GM19395 (cell line): ENCODE measurements around the gene ACVR1.
"Not testable (repeated sequence)": the region's sequence is repeated elsewhere in the genome, so short reads cannot be mapped to it uniquely, and the experiment has no call there.

Experiments used
- ATAC-seq: cut with Tn5 transposase; IDR thresholded peaks from one replicate; pipeline ENCODE4 v1.9.1; 2021; ENCODE audit warnings: mild to moderate bottlenecking, moderate library complexity; ENCODE audit not compliant: unreplicated experiment

The ACVR1 gene

DNA sequence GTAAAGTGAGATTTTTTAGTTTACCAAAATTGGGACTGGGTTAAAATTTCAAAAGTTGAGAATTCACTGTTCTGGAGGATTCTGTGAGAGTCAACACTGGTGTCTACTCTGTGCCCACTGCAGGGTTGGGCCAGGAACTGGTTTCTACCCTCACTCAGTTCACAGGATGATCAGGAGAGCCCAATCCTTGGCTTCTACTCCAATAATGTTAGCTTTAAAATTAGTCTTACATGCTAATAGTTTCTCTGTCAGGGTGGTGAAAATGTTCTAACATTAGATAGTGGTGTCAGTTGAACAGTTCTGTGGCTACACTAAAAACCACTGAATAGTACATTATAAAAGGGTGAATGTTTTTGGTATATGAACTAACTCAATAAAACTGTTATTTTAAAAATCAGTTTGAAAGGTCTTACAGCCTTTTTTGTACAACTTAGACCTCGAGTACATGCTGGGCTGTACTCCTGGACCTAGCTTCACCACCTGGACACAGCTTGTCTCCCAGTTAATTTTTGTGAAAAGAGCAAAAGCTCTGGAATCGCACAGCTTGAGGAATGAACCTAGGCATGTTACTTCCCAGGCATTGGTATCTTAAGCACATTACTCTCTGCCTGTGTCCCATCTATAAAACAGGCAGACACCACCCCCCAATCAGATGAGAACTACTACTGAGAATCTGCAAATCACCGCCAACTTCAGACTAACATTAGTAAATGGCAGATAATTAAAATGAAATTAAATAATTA, 44.4 kb downstream of the ACVR1 start:
- ATAC-seq, result no peak

GRCh38 chr2:157830696-157831570, 45.2 kb downstream of the ACVR1 start:
- ATAC-seq, result no peak

DNA sequence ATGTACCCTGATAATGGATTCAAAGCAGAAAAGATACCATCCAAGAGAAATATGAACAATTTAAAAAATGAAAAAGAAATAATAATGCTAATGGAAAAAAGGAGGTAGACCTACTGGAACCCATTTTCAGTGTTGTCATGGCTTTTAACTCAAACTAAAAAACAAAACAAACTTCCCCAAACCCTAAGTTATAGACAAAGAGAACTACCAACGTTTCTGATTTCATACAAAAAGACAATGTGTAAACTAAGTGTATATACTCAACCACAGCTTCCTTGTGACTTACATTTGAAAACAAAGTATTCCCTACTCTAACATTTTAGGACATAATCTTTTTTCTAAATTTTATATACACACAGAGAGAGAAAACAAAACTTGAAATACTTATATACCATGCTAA, 45.9 kb downstream of the ACVR1 start:
- ATAC-seq, result no peak

- no peak for ATAC-seq
These were observed 48.8 kb downstream of the ACVR1 start for GRCh38 chr2:157827377-157827776.

DNA sequence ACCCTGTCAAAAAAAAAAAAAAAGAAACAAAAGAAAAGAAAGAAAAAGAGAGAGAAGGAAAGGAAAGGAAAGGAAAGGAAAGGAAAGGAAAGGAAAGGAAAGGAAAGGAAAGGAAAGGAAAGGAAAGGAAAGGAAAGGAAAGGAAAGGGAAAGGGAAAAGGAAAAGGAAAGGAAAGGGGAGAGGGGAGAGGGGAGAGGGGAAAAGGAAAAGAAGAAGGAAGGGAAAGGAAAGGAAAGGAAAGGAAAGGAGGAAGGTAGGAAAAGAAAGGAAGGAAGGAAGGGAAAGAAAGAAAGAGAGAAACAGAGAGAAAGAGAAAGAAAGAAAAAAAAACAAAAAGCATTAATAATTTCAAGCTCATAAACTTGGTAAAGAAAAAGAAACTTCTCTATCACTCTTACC, 49.5 kb downstream of the ACVR1 start:
- not testable (repeated sequence) for ATAC-seq

- ATAC-seq, result no peak
These were observed 50.2 kb downstream of the ACVR1 start for GRCh38 chr2:157825885-157826284.

- no peak for ATAC-seq
These were observed 53.1 kb downstream of the ACVR1 start for GRCh38 chr2:157822993-157823392.

DNA sequence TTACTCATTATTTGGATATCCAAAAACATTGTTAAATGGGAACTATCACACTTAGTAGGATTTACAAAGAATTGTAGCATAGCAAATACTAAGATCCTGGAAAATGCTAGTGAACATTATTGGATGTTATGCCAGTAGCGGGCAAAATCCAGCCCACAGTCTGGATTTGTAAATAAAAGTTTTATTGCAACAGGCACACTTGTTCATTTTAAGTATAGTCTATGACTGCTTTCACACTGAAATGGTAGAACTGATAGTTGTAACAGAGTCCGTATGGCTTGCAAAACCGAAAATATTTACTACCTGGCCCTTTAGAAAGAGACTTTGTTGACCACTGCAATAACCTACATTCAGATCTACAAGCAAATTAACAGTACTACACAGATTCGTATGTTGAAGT, 53.6 kb downstream of the ACVR1 start:
- ATAC-seq, result no peak

GRCh38 chr2:157821519-157822131, 54.5 kb downstream of the ACVR1 start:
- no peak for ATAC-seq

DNA sequence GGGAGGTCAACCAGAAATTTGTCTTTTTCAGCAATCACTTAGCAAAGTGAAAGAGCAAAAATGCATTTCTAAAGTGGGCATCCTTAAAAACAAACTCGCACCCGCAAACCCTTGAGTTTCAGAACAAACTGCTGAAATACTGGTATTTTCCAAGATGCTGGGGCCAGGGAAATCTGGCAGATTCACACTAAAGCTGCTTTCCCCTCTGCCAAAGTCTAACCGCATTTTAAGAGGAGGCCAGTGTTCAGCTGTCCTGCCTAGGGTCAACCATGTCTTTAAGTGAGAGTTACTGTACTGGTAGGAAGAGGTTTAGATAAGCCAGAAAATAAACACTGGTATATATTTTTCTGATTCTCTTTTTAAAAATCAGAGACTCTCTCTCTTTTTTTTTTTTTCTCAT, 55.9 kb downstream of the ACVR1 start:
- no peak for ATAC-seq

- no peak for ATAC-seq
These were observed 56.4 kb downstream of the ACVR1 start for GRCh38 chr2:157819761-157820160.

GRCh38 chr2:157818227-157818626, 57.9 kb downstream of the ACVR1 start:
- no peak for ATAC-seq

DNA sequence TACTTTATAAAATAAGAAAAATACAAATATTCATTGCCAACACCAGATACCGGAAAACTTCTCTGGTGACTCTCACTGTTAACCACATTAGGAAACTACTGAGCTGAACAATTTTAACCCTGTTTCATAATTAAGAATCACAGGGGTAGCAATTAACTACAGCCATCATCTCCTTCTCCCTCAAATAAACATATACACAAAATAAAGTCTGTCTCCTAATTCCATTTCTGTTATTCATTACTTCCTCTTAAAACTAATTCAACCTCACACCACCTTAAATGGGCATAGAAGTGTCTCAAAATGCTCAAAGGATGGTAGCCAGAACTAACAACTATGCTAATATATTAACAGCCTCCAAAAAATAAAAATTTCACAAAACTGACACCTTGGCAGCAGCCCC, 60.7 kb downstream of the ACVR1 start:
- ATAC-seq, result no peak

DNA sequence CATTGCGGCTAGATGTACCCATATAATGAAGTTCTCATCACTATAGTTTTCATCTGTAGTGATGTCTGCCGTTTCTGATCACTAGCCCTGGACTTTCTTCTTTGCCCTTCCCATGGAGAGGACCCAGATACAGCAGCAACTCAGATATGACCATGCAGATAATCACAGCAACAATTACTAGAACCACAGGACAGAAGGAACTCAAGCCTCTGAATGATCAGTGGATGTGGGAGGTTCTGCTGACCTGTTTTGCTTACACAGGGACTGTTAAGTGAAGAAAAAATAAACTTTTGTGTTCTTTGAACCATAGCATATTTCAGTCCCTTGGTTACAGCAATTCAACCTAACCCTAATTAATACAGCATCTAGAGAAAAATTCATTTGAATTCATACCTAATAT, 62.7 kb downstream of the ACVR1 start:
- ATAC-seq, result no peak

GRCh38 chr2:157810037-157810436, 66.1 kb downstream of the ACVR1 start:
- no peak for ATAC-seq

- no peak for ATAC-seq
These were observed 66.9 kb downstream of the ACVR1 start for GRCh38 chr2:157809212-157809611.

- ATAC-seq, result no peak
These were observed 67.7 kb downstream of the ACVR1 start for GRCh38 chr2:157808421-157808820.

- ATAC-seq, result no peak
These were observed 69.6 kb downstream of the ACVR1 start for GRCh38 chr2:157806426-157807077.

- ATAC-seq, result no peak
These were observed 70.6 kb downstream of the ACVR1 start for GRCh38 chr2:157805519-157805918.

DNA sequence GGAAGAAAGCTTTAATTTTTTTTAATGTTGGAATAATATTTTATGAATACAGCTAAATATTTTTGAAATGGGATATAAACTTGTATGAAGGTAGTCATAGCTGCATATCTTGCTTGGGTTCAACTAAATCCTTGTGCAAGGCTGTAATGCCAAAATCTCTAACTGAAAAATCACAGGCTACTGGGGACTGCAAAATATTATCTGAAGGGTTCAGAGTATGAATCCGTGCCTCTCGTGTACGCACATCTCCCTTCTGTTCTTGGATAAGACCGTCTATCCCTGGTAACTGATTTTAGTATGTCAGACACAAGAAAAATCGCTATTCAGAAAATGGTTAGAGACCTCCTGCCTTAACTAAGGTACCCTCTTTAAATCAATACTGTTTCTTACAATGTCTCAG, 71.8 kb downstream of the ACVR1 start:
- no peak for ATAC-seq

- ATAC-seq, result no peak
These were observed 72.2 kb downstream of the ACVR1 start for GRCh38 chr2:157803952-157804351.
